Activated CD8-positive, alpha-beta T cell treated with anti-CD3 and anti-CD28 coated beads, Interleukin-2, amount 10 ng/mL, durations not matched to agents 7 days and 5 days (primary cell): ENCODE data around the gene VRK3. TPM values are rescaled to one million over a fixed set of nuclear protein-coding genes. Genes with fewer than 3 reads are reported as not detected.
"Not testable (repeated sequence)": the region's sequence is repeated elsewhere in the genome, so short reads cannot be mapped to it uniquely, and the experiment has no call there.

Experiments used
- ATAC-seq: fragments of 150-1000 bp; cut with Tn5 transposase; one replicate; pipeline ENCODE4 v1.10.0; 2021; ENCODE audit warnings: moderate library complexity
- CTCF ChIA-PET: fragments of 350-600 bp; sonication (Branson Sonifier 250); formaldehyde crosslinking; loops from one replicate; lab custom pipeline; 2021; ENCODE audit warnings: antibody characterized with exemption; lab: Charles Lee
- POLR2A ChIA-PET: fragments of 350-600 bp; sonication (Branson Sonifier 250); formaldehyde crosslinking; loops from one replicate; lab custom pipeline; 2021; ENCODE audit warnings: antibody characterized with exemption; lab: Charles Lee
- DNase-seq: peaks from one replicate; pipeline ENCODE4 v3.0.0-alpha.2; 2020
- H3K27ac Mint-ChIP-seq: one replicate; pipeline ENCODE4 v1.8.0; 2021; ENCODE audit warnings: mild to moderate bottlenecking, mixed read lengths
- H3K27me3 Mint-ChIP-seq: one replicate; pipeline ENCODE4 v1.8.0; 2021; ENCODE audit warnings: low read depth, mixed read lengths
- H3K36me3 Mint-ChIP-seq: one replicate; pipeline ENCODE4 v1.8.0; 2021; ENCODE audit warnings: low read depth, mixed read lengths
- H3K4me1 Mint-ChIP-seq: one replicate; pipeline ENCODE4 v1.8.0; 2021; ENCODE audit warnings: low read depth, mixed read lengths
- H3K4me3 Mint-ChIP-seq: one replicate; pipeline ENCODE4 v1.8.0; 2021; ENCODE audit warnings: mild to moderate bottlenecking, mixed read lengths
- H3K9me3 Mint-ChIP-seq: one replicate; pipeline ENCODE4 v1.8.0; 2022; ENCODE audit warnings: mixed read lengths; ENCODE audit not compliant: insufficient read depth
- total RNA-seq, 2 experiments: library from RNA; stranded (reverse); gene quantifications; one replicate each; pipeline ENCODE4 v1.2.3, GENCODE V29; 2021

VRK3 gene
- total RNA-seq, 2 experiments from 2014 or later, result 67.7 to 74.8 TPM

DNA sequence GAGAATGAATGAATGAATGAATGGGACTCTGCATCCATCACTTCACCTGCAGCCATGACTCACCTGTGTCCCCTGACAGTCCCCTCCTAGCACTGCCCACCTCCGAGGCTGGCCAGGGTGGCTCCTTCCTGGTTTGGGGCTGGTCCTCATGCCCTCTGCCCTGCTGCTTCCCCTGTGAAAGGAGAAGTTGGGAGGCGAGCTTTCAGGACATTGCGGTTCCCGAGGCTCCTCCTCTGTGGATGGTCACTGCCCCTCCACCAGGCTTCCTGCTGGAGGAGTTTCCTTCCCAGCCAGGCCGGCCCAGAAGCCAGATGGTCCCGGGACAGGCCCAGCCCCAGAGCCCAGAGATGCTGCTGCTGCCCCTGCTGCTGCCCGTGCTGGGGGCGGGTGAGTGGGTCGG, 55.8 kb downstream of the VRK3 start:
- H3K9me3 Mint-ChIP-seq, DNase-seq, H3K36me3 Mint-ChIP-seq, ATAC-seq, POLR2A ChIA-PET, H3K4me3 Mint-ChIP-seq, H3K27me3 Mint-ChIP-seq, H3K27ac Mint-ChIP-seq, CTCF ChIA-PET, H3K4me1 Mint-ChIP-seq: not testable (repeated sequence)

DNA sequence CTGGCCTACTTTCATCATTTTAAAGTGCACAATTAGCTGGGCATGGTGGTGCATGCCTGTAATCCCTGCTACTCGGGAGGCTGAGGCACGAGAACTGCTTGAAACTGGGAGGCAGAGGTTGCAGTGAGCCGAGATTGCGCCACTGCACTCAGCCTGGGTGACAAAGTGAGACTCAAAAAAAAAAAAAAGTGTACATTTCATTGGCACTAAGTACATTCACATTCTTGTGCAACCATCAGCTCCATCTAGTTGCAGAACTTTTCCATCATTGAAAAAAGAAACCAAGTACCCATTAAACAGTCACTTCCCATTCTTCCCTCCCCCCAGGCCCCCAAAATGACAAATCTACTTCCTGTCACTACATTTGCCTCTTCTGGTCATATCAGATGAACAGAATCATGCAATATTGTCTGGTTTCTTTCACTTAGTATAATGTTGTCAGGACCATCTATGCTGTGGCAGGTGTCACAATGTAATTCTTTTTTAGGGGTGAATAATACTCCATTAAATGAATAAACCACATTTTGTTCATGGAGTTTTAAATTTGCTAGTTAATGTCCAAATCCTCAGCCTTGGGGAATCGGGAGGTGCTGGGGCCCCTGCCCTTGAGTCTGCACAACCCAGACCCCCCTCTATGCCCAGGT, 56.8 kb downstream of the VRK3 start:
- Mint-ChIP-seq H3K4me3 (no peak overlapping the region), H3K27ac (no peak overlapping the region), H3K36me3 (no peaks in the 10 kb centered on the region), H3K9me3 (no peaks in the 10 kb centered on the region), H3K27me3 (peaks cover 4% of the 10 kb centered on the region), H3K4me1 (peaks cover 5% of the 10 kb centered on the region)
- ChIA-PET CTCF (no interaction called here), POLR2A (no interaction called here)
- no peak for DNase-seq
- ATAC-seq, result no peak

DNA sequence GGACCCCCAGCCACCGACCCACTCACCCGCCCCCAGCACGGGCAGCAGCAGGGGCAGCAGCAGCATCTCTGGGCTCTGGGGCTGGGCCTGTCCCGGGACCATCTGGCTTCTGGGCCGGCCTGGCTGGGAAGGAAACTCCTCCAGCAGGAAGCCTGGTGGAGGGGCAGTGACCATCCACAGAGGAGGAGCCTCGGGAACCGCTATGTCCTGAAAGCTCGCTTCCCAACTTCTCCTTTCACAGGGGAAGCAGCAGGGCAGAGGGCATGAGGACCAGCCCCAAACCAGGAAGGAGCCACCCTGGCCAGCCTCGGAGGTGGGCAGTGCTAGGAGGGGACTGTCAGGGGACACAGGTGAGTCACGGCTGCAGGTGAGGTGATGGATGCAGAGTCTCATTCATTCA, 64.2 kb downstream of the VRK3 start, which contains the start of gene SIGLEC11:
Gene SIGLEC11, minus strand, starts transcription at position 193 of the 400 bp plus-strand sequence. Its CDS starts 91 bp downstream, at position 102.
- ATAC-seq, DNase-seq, POLR2A ChIA-PET, H3K4me3 Mint-ChIP-seq, CTCF ChIA-PET, H3K27me3 Mint-ChIP-seq, H3K9me3 Mint-ChIP-seq, H3K27ac Mint-ChIP-seq, H3K36me3 Mint-ChIP-seq, H3K4me1 Mint-ChIP-seq: not testable (repeated sequence)

DNA sequence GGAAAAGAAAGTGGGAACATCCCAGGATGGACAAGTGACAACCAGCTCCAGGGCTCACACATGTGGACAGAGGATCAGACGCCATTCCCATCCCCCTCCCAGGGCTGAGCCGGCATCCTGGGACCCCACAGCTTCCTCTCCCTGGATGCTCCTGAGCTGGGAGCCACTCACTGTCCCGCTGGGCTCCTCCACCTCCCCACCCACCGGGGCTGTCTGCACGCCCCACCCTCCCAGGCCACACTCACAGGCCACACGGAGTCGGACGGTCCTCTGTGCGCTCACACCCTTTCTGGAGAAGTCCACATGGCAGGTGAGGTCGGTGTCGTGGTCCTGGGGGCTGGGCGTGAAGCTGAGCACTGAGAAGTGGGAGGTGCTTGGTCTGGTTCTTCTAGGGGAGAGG, 65.3 kb downstream of the VRK3 start:
- H3K36me3 Mint-ChIP-seq, POLR2A ChIA-PET, H3K4me1 Mint-ChIP-seq, CTCF ChIA-PET, ATAC-seq, DNase-seq, H3K27me3 Mint-ChIP-seq, H3K4me3 Mint-ChIP-seq, H3K27ac Mint-ChIP-seq, H3K9me3 Mint-ChIP-seq: not testable (repeated sequence)

DNA sequence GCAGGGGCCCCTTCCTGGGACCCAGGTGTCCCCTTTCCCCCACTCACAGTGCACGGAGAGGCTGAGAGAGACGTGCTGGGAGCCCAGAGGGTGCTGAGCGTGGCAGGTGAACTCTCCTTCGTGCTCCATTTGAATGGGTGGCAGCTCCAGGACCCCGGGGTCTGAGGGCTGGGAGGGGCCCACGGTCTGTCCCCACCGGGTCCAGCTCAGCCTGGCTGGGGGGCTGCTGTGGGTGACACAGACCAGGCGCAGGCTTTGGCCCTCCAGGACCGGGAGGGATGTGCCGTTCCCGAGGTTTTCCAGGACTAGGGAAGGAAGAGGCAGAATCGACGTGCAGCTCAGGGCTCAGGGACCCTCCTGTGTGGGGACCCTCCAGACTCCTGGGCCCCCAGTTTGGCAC, 66.6 kb downstream of the VRK3 start:
- POLR2A ChIA-PET, H3K36me3 Mint-ChIP-seq, H3K4me1 Mint-ChIP-seq, ATAC-seq, H3K9me3 Mint-ChIP-seq, H3K4me3 Mint-ChIP-seq, H3K27me3 Mint-ChIP-seq, H3K27ac Mint-ChIP-seq, DNase-seq: not testable (repeated sequence)
- CTCF ChIA-PET, result interaction anchor here (1.9 kb wide), 1 partner anchor 21 kb away, joined by 5 read pairs; no protein-coding TSS in a partner anchor

DNA sequence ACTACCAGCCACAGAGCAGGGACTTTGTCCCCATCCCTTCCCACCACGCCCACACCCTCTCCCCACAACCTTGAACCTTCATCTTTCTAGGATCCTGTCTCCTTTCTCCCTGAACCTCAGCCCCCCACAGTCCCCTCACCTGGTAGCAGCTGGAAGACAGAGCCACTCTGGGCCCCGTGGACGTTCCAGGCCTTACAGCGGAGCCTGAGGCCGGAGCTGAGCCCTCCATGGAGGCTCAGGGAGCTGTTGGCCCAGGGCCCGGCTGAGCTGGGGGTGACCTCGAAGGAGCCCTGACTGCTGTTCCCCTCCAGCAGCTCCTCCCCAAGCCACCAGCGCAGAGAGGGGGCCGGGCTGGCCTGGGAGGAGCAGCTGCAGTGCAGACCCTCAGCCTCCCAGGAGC, 67.0 kb downstream of the VRK3 start:
- H3K4me3 Mint-ChIP-seq, DNase-seq, H3K9me3 Mint-ChIP-seq, POLR2A ChIA-PET, H3K27ac Mint-ChIP-seq, H3K36me3 Mint-ChIP-seq, H3K27me3 Mint-ChIP-seq, ATAC-seq: not testable (repeated sequence)
- CTCF ChIA-PET, result interaction anchor here (1.9 kb wide), 1 partner anchor 20 kb away, joined by 5 read pairs; no protein-coding TSS in a partner anchor
- peaks cover 12% of the 10 kb centered on the region for H3K4me1 Mint-ChIP-seq

DNA sequence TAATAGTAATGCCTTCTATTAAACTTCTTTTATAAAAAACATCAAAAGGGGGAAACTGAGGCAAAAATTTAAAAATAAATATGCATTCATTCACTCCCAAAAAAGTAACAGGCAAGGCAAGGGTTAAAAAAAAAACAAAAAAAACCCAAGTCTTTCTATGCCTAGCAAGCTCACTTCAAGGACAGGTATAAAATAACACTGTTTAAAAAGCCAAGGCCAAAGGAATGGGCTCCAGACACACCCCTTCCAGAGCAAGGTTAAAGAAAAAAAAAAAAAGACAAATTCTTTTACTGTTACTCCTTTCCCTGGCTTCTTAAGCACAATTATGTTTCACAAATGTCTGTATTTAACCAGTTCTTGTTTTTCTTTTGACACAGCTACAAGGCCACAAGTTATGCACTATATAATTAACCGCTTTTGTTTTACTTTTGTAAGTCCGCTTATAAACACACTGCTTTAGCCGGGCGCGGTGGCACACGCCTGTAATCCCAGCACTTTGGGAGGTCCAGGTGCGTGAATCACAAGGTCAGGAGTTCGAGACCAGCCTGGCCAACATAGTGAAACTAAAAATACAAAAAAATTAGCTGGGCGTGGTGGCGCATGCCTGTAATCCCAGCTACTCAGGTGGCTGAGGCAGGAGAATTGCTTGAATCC, 67.8 kb downstream of the VRK3 start:
- no peak overlapping the region for H3K4me3 Mint-ChIP-seq
- H3K27ac Mint-ChIP-seq, result no peak overlapping the region
- DNase-seq, result no peak
- peaks cover 16% of the 10 kb centered on the region for H3K4me1 Mint-ChIP-seq
- H3K9me3 Mint-ChIP-seq, result no peaks in the 10 kb centered on the region
- POLR2A ChIA-PET, result no interaction called here
- no peaks in the 10 kb centered on the region for H3K36me3 Mint-ChIP-seq
- CTCF ChIA-PET, result interaction anchor here (1.9 kb wide), 1 partner anchor 20 kb away, joined by 5 read pairs; no protein-coding TSS in a partner anchor
- no peak for ATAC-seq
- peaks cover 8% of the 10 kb centered on the region for H3K27me3 Mint-ChIP-seq

DNA sequence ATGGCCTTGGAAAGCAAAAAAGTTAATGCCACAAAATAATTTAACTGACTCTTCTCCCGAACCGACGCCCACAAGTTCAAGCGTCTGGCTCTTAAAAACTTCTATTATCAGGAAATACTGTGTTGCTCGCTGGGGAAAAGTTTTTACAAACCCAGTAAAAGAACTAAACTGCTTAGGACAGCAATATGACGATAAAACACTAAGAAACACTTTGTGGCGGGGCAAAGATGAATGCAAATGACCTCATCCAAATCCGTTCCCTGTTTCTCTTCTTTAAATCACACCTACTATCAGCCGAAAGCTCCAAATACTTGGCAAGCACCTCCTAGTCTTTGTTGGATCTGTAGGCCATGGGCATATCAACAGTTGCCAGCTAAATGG, 69.1 kb downstream of the VRK3 start:
- H3K9me3 Mint-ChIP-seq, result no peaks in the 10 kb centered on the region
- ATAC-seq, result no peak
- ChIA-PET POLR2A (no interaction called here), CTCF (no interaction called here)
- no peaks in the 10 kb centered on the region for H3K36me3 Mint-ChIP-seq
- H3K27ac Mint-ChIP-seq, result no peak overlapping the region
- no peak overlapping the region for H3K4me3 Mint-ChIP-seq
- DNase-seq, result no peak
- peaks cover 8% of the 10 kb centered on the region for H3K27me3 Mint-ChIP-seq
- peaks cover 16% of the 10 kb centered on the region for H3K4me1 Mint-ChIP-seq

DNA sequence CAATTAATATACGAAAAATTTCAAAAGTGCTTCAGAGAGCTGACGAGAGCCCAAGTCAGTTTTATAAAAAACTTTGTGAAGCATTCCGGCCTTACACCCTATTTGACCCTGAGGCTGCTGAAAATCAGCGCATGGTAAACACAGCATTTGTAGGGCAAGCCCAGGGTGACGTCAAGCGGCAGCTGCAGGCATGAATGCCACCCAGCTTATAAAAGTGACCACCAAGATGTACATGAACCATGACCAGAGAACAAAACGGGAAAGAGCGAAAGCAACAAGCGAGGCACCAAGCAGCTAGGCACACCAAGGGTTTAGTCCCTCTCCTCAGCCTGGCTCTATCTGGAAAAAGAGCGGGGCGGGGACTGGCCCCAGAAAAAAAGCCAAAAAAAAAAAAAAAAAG, 70.2 kb downstream of the VRK3 start:
- no peak for DNase-seq
- Mint-ChIP-seq H3K27ac (no peak overlapping the region), H3K4me1 (peaks cover 16% of the 10 kb centered on the region), H3K27me3 (peaks cover 10% of the 10 kb centered on the region), H3K36me3 (no peaks in the 10 kb centered on the region), H3K9me3 (no peaks in the 10 kb centered on the region), H3K4me3 (no peak overlapping the region)
- ChIA-PET CTCF (interaction anchor here (0.5 to 1.1 kb wide), 3 partner anchors 16 to 21 kb away, joined by 3 read pairs; no protein-coding TSS in a partner anchor), POLR2A (no interaction called here)
- no peak for ATAC-seq

DNA sequence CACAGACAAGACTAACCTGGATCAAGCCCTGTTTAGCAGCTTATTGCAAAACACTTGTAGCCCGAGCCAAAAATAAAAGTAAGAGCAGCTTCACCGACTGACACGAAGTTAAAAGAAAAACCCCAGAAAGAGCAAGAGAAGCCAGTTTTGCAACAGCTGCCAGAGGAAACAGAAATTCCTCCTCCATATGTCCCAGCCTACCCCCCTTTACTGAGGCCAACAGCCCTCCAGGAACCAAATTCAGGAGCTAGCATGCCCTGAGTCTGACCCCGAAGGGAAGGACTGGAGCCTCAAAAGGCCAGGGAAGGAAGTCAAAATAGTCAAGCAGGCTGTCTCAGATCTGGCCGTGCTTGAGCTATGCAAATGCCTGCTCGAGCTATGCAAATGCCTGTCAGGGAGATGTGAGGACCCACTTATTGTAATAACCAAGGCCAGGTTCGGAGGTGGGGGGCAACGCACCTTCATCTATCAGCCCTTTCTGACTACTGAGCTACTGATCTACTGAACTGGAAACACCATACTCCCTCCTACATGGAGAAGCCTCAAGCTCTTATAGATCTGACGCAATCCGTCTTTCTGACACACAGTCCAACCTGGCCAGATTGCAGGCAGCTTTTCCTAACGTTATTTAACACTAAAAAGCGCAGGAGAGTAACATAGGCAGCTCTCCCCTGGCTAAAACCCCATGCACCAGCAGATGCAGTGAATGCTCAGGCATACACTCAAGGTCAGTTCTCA, 70.9 kb downstream of the VRK3 start:
- H3K27ac Mint-ChIP-seq, result no peak overlapping the region
- H3K4me3 Mint-ChIP-seq, result no peak overlapping the region
- H3K36me3 Mint-ChIP-seq, result no peaks in the 10 kb centered on the region
- POLR2A ChIA-PET, result no interaction called here
- H3K9me3 Mint-ChIP-seq, result no peaks in the 10 kb centered on the region
- H3K4me1 Mint-ChIP-seq, result peaks cover 16% of the 10 kb centered on the region
- DNase-seq (no peak), ATAC-seq (no peak)
- peaks cover 10% of the 10 kb centered on the region for H3K27me3 Mint-ChIP-seq
- CTCF ChIA-PET, result interaction anchor here (1.0 to 2.0 kb wide), 3 partner anchors 15 to 21 kb away, joined by 3 to 10 read pairs (median 3); no protein-coding TSS in a partner anchor

DNA sequence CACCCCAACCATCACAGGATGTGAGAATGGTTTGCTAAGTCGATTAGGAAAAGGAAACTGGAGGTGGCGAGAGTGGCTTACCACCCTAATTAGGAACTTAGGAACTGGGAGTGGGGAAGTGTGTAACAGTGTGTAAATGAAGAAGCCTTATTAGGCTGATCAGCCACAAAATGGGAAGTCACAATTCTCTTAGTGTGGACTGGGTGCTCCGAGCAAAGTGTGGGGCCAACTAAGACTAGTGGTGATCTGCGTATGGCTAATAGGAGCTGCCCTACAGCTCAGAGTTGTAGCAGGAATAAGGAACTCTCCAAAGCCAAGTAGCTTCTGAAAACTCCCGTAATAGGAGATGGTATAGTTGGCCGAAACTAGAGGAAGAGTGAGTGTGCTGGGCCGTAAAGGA, 71.8 kb downstream of the VRK3 start:
- Mint-ChIP-seq H3K4me1 (peaks cover 16% of the 10 kb centered on the region), H3K27me3 (peaks cover 10% of the 10 kb centered on the region), H3K4me3 (no peak overlapping the region), H3K36me3 (no peaks in the 10 kb centered on the region), H3K27ac (no peak overlapping the region), H3K9me3 (no peaks in the 10 kb centered on the region)
- DNase-seq, result no peak
- no peak for ATAC-seq
- ChIA-PET CTCF (interaction anchor here (2.0 kb wide), 1 partner anchor 16 kb away, joined by 10 read pairs; no protein-coding TSS in a partner anchor), POLR2A (no interaction called here)

DNA sequence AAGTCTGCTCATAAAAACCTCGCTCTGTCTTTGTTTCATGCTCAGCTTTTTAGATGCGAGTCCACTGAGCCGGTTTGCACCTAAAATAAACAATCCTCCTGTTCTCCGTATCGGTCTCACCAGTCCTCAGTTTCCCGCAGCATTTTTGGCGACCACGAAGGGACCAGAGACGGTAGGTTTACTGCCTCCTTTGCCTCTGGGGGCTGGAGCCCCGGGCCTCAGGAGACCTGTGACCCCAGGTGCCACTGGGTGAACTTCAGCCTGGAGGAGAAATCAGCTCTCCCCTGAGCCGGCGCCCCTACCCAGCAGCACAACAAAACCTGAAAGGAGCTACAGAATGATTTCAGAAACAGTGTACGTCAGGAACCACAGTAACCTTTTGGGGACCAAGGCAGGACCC, 72.3 kb downstream of the VRK3 start:
- Mint-ChIP-seq H3K4me3 (no peak overlapping the region), H3K27me3 (peaks cover 10% of the 10 kb centered on the region), H3K36me3 (no peaks in the 10 kb centered on the region), H3K27ac (no peak overlapping the region), H3K9me3 (no peaks in the 10 kb centered on the region), H3K4me1 (peaks cover 16% of the 10 kb centered on the region)
- ChIA-PET POLR2A (no interaction called here), CTCF (interaction anchor here (2.0 kb wide), 1 partner anchor 15 kb away, joined by 10 read pairs; no protein-coding TSS in a partner anchor)
- DNase-seq (no peak), ATAC-seq (no peak)
